ENCODE measurements around the gene MRPS6.

DNA sequence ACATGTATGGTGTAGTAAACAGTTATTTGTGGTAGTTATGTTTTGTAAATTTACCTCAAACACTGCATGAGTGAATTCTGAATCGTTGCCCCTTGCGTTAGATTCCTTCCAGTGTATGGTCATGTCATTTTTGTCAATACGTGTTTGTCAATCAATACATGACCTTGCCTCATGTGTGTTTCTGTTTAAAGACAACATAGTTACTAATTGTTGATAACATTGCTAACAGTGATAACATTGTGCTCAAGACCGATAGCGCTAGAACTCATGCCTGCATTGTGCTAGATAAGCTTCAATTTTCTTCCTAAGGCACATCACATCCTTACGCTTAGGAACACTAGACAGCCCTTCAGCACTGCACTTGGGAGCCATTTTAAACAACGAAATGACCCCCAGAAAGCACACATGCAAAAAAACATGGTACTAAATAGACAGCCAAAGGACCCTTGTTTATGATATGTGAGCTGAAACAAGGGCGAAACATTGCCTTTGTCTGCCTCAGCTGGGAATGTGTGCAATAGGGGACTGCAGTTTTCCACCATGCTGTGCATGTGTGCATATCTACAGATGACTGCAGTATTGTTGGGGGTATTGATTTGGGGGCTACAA lies 37.3 kb downstream of the MRPS6 start:
- TF ChIP-seq, protein P1, sequence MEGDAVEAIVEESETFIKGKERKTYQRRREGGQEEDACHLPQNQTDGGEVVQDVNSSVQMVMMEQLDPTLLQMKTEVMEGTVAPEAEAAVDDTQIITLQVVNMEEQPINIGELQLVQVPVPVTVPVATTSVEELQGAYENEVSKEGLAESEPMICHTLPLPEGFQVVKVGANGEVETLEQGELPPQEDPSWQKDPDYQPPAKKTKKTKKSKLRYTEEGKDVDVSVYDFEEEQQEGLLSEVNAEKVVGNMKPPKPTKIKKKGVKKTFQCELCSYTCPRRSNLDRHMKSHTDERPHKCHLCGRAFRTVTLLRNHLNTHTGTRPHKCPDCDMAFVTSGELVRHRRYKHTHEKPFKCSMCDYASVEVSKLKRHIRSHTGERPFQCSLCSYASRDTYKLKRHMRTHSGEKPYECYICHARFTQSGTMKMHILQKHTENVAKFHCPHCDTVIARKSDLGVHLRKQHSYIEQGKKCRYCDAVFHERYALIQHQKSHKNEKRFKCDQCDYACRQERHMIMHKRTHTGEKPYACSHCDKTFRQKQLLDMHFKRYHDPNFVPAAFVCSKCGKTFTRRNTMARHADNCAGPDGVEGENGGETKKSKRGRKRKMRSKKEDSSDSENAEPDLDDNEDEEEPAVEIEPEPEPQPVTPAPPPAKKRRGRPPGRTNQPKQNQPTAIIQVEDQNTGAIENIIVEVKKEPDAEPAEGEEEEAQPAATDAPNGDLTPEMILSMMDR (IDR thresholded peaks at IDR 0.05): no peak
- TF ChIP-seq POLR2A (IDR thresholded peaks at IDR 0.05): no peak
